ENCODE results near the gene TRABD2A.

- TF ChIP-seq EP300 (IDR thresholded peaks at IDR 0.05; ENCODE audit: low read length) = no peak
- TF ChIP-seq ZNF239 (CRISPR knock-in tag; IDR thresholded peaks at IDR 0.05) = no peak
- no peak for TF ChIP-seq POLR2AphosphoS5 (IDR thresholded peaks at IDR 0.05; ENCODE audit: control insufficient read depth, insufficient read depth, low read depth, low read length)
- TF ChIP-seq ZBTB33 (CRISPR knock-in tag; IDR thresholded peaks at IDR 0.05) = no peak
- TF ChIP-seq POLR2A (conservative IDR thresholded peaks at IDR 0.05) = no peak
- no peak for TF ChIP-seq BRD4 (IDR thresholded peaks at IDR 0.05)
These were observed 80.6 kb downstream of the TRABD2A start for GRCh38 chr2:84800194-84800805.
